DND-41 (cell line): ENCODE results near the gene BTBD17.

Experiments used
- ATAC-seq: fragments of 200-7000 bp; cut with Tn5 transposase; 3 replicates; pipeline ENCODE4 v1.9.1; 2021; ENCODE audit warnings: low read depth; ENCODE audit not compliant: insufficient read depth
- DNase-seq: peaks from one replicate; pipeline ENCODE4 v3.0.0-alpha.2; 2020
- H2AFZ ChIP-seq: 2 replicates; pipeline ENCODE4 v1.6.0; 2012; ENCODE audit warnings: low read depth, low read length
- H3K27ac ChIP-seq: 2 replicates; pipeline ENCODE4 v1.5.1; 2012; ENCODE audit warnings: low read length, inconsistent platforms
- H3K27me3 ChIP-seq: fragments of 200-600 bp; sonication (generic); 2 replicates; pipeline ENCODE4 v1.6.0; 2012; ENCODE audit warnings: low read length, mild to moderate bottlenecking, inconsistent platforms; ENCODE audit not compliant: insufficient read depth, poor library complexity
- H3K36me3 ChIP-seq: 2 replicates; pipeline ENCODE4 v1.5.1; 2012; ENCODE audit warnings: low read length, inconsistent platforms; ENCODE audit not compliant: insufficient read depth
- H3K4me1 ChIP-seq: 2 replicates; pipeline ENCODE4 v1.5.1; 2012; ENCODE audit warnings: mild to moderate bottlenecking, low read length; ENCODE audit not compliant: insufficient read depth
- H3K4me2 ChIP-seq: 2 replicates; pipeline ENCODE4 v1.6.0; 2012; ENCODE audit warnings: mild to moderate bottlenecking, moderate library complexity, low read length, inconsistent platforms; ENCODE audit not compliant: insufficient read depth
- H3K4me3 ChIP-seq, 2 experiments: fragments of 200-600 bp in 1 of 2; shearing (Covaris generic) in 1 of 2; 2 replicates each; pipeline ENCODE4 v1.5.1; 2012 to 2016; ENCODE audit warnings: inconsistent platforms in 2 of 2, low read length in 2 of 2, mild to moderate bottlenecking in 2 of 2, low read depth in 1 of 2, moderate library complexity in 1 of 2
- H3K79me2 ChIP-seq: 2 replicates; pipeline ENCODE4 v1.6.0; 2012; ENCODE audit warnings: low read length, inconsistent platforms; ENCODE audit not compliant: insufficient read depth
- H3K9ac ChIP-seq: 2 replicates; pipeline ENCODE4 v1.6.0; 2012; ENCODE audit warnings: low read depth, mild to moderate bottlenecking, inconsistent platforms, low read length, moderate library complexity
- H3K9me3 ChIP-seq: 2 replicates; pipeline ENCODE4 v1.5.1; 2012; ENCODE audit warnings: low read length, moderate library complexity, mild to moderate bottlenecking, inconsistent platforms; ENCODE audit not compliant: insufficient read depth, severe bottlenecking
- H4K20me1 ChIP-seq: 2 replicates; pipeline ENCODE4 v1.6.0; 2012; ENCODE audit warnings: low read length; ENCODE audit not compliant: insufficient read depth
- CTCF ChIP-seq: IDR thresholded peaks from 2 replicates; pipeline ENCODE4 v1.5.1; 2012; ENCODE audit warnings: borderline replicate concordance, low read length, moderate library complexity, mild to moderate bottlenecking; ENCODE audit not compliant: poor library complexity, severe bottlenecking; ENCODE audit errors: extremely low read depth
- EZH2 ChIP-seq: IDR thresholded peaks from 3 replicates; pipeline ENCODE4 v1.6.1; 2012; ENCODE audit warnings: borderline replicate concordance, low read depth, mild to moderate bottlenecking, moderate library complexity, low read length, inconsistent platforms; ENCODE audit not compliant: severe bottlenecking

Gene BTBD17

GRCh38 chr17:74326506-74326905 lies 35.2 kb downstream of the BTBD17 start:
- Histone ChIP-seq H2AFZ (no peak overlapping the region), H3K9ac (no peak overlapping the region), H3K4me2 (no peak overlapping the region), H3K27me3 (peaks cover 18% of the 10 kb centered on the region), H3K9me3 (no peaks in the 10 kb centered on the region), H3K36me3 (no peaks in the 10 kb centered on the region), H3K27ac (no peak overlapping the region), H4K20me1 (peaks cover 4% of the 10 kb centered on the region), H3K4me1 (no peaks in the 10 kb centered on the region), H3K79me2 (no peaks in the 10 kb centered on the region), H3K4me3 (no peak overlapping the region)
- ATAC-seq (no peak), DNase-seq (no peak)
- TF ChIP-seq EZH2 (no peak), CTCF (no peak)

DNA sequence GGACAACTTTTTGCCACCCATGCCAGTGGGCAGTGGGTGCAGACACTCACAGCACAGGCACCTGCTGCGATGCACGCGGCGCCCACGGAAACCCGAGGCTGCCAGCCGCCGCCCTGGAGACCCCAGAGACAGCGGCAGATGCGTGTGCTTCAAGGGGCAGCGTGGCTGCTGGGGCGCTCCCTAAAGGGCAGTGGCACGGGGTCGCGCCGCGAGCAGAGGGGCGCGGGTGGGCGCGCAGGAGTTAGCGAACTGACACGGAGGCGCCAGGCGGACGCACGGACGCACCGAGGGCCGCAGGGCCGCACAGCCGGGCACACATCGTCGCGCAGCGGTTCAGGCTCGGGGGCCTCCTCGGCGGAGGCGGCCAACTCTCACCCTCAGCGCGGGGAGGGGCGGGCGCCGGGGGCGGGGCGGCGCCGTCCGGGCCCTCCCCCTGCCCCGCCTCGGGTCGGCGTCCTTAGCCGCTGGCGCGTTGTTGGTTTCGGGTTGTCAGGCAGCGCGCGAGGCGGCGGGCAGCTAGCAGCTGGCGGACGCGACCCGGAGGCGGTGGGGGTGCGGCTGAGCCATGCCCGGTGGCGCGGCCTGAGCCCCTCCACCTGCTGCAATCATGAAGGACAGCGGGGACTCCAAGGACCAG lies 35.8 kb downstream of the BTBD17 start, which contains the start of gene KIF19:
KIF19 (plus strand) TSS at position 484 of the 637 bp plus-strand sequence; CDS start at position 608, 124 bp downstream.
- Histone ChIP-seq H3K4me2 (no peak within 1 kb of the TSS), H3K9ac (no peak within 1 kb of the TSS), H3K27me3 (peaks cover 17% of the 10 kb centered on the region), H3K4me1 (no peaks in the 10 kb centered on the region), H3K9me3 (no peaks in the 10 kb centered on the region), H3K79me2 (no peaks in the 10 kb centered on the region), H3K36me3 (no peaks in the 10 kb centered on the region), H4K20me1 (peaks cover 5% of the 10 kb centered on the region), H3K4me3 (no peak within 1 kb of the TSS), H2AFZ (no peak within 1 kb of the TSS), H3K27ac (no peak within 1 kb of the TSS)
- no peak for DNase-seq
- ATAC-seq = no peak
- no peak for TF ChIP-seq EZH2

DNA sequence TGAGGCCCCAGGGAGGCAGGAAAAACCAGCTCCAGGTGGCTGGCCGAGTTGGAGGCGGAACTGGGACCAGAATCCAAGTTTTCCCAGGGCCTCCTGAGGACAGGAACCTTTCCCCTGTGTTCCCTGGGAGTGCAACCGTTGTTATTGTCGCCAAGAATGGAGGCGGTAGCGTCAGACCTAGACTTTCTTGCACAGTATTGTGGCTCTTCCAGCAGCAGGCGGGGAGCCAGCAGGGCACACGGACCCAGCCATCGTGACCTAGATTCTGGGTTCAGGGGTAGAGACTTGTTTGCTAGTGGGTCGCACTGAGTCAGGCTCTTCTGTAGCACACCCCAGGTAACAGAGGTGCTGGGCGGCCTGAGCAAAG lies 36.3 kb downstream of the BTBD17 start:
- peaks cover 5% of the 10 kb centered on the region for H4K20me1 ChIP-seq
- DNase-seq (no peak), ATAC-seq (no peak)
- no peak overlapping the region for H3K4me2 ChIP-seq
- no peak for TF ChIP-seq CTCF
- no peak for TF ChIP-seq EZH2
- H2AFZ ChIP-seq = no peak overlapping the region
- no peaks in the 10 kb centered on the region for H3K9me3 ChIP-seq
- H3K79me2 ChIP-seq = no peaks in the 10 kb centered on the region
- H3K4me3 ChIP-seq = no peak overlapping the region
- H3K27me3 ChIP-seq = peaks cover 12% of the 10 kb centered on the region
- H3K27ac ChIP-seq = no peak overlapping the region
- H3K36me3 ChIP-seq = no peaks in the 10 kb centered on the region
- H3K9ac ChIP-seq = no peak overlapping the region
- H3K4me1 ChIP-seq = no peaks in the 10 kb centered on the region

GRCh38 chr17:74324521-74324920 lies 37.1 kb downstream of the BTBD17 start:
- Histone ChIP-seq H3K9me3 (no peaks in the 10 kb centered on the region), H3K36me3 (no peaks in the 10 kb centered on the region), H3K4me1 (no peaks in the 10 kb centered on the region), H3K9ac (no peak overlapping the region), H3K4me3 (no peak overlapping the region), H3K4me2 (no peak overlapping the region), H3K27me3 (peaks cover 10% of the 10 kb centered on the region), H3K79me2 (no peaks in the 10 kb centered on the region), H2AFZ (no peak overlapping the region), H4K20me1 (peaks cover 5% of the 10 kb centered on the region), H3K27ac (no peak overlapping the region)
- TF ChIP-seq CTCF (no peak), EZH2 (no peak)
- ATAC-seq = no peak
- no peak for DNase-seq
